C4-2B (cell line): ENCODE results near the gene SEPTIN14.

ENCODE experiments used
- CTCF ChIP-seq: fragments of 450-650 bp; conservative IDR thresholded peaks from 2 replicates; pipeline ENCODE4 v1.5.1; 2017; ENCODE audit warnings: mild to moderate bottlenecking
- ZFX ChIP-seq: fragments of 450-650 bp; IDR thresholded peaks from 2 replicates; pipeline ENCODE4 v1.6.1; 2017

GRCh38 chr7:55778631-55779030 is 83.9 kb downstream of the SEPTIN14 start:
- TF ChIP-seq ZFX (no peak), CTCF (no peak)
